H1 (cell line): ENCODE data around the gene TRAPPC3.

Experiments
- EP300 ChIP-seq, 2 experiments: IDR thresholded peaks; 1 replicate in 1 of 2; 2 replicates in 1 of 2; pipeline ENCODE4 v1.6.1; 2011 to 2012; ENCODE audit warnings: low read depth in 2 of 2, low read length in 2 of 2, mild to moderate bottlenecking in 2 of 2, borderline replicate concordance in 1 of 2, inconsistent platforms in 1 of 2, moderate library complexity in 1 of 2
- GABPA ChIP-seq: IDR thresholded peaks from 2 replicates; pipeline ENCODE4 v1.6.1; 2011; ENCODE audit warnings: mild to moderate bottlenecking, low read length, moderate library complexity, borderline replicate concordance; ENCODE audit not compliant: insufficient read depth
- HDAC6 ChIP-seq: IDR thresholded peaks from one replicate; pipeline ENCODE4 v1.7.1; 2012; ENCODE audit warnings: low read depth, mild to moderate bottlenecking, inconsistent platforms, low read length, moderate library complexity
- JUN ChIP-seq: IDR thresholded peaks from 2 replicates; pipeline ENCODE4 v1.6.1; 2011; ENCODE audit warnings: low read depth, mild to moderate bottlenecking, improper control_type of control experiment, low read length
- MAFK ChIP-seq: IDR thresholded peaks from 2 replicates; pipeline ENCODE4 v1.6.1; 2012; ENCODE audit warnings: low read depth, mild to moderate bottlenecking, improper control_type of control experiment, low read length
- NRF1 ChIP-seq: IDR thresholded peaks from 2 replicates; pipeline ENCODE4 v1.6.1; 2011; ENCODE audit warnings: mild to moderate bottlenecking, low read depth, low read length, improper control_type of control experiment
- POLR2A ChIP-seq, 2 experiments: IDR thresholded peaks; 1 replicate in 1 of 2; 2 replicates in 1 of 2; pipeline ENCODE4 v1.6.1; 2011; ENCODE audit warnings: low read depth in 2 of 2, low read length in 2 of 2, mild to moderate bottlenecking in 2 of 2; ENCODE audit errors: control extremely low read depth in 1 of 2
- ZNF274 ChIP-seq: IDR thresholded peaks from 2 replicates; pipeline ENCODE4 v1.7.0; 2012; ENCODE audit warnings: low read length, borderline replicate concordance; ENCODE audit errors: extremely low read depth
- TF ChIP-seq, protein P1 (sequence below), 3 experiments: IDR thresholded peaks; 1 replicate in 2 of 3; 2 replicates in 1 of 3; pipeline versions ENCODE4 v1.5.1 to v1.6.1; 2011; ENCODE audit warnings: low read length in 3 of 3, mild to moderate bottlenecking in 3 of 3, inconsistent platforms in 2 of 3, low read depth in 1 of 3, moderate library complexity in 1 of 3; ENCODE audit not compliant: insufficient read depth in 1 of 3; ENCODE audit errors: control extremely low read depth in 1 of 3
- TF ChIP-seq, protein P2 (sequence below): IDR thresholded peaks from 2 replicates; pipeline ENCODE4 v1.6.1; 2012; ENCODE audit warnings: inconsistent platforms

DNA sequence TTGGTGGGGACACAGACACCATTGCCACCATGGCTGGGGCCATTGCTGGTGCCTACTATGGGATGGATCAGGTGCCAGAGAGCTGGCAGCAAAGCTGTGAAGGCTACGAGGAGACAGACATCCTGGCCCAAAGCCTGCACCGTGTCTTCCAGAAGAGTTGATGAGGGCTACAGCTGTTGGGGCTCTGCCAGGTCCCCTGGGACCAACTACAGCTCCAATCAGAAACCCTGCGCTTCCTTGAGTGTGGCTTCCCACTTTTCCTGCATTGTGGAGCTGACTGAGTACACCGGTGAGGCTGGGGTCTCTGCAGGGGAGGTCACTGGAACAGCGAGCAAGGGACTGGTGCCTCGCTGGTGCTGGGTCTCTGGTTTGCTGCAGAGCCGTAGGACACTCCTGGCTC, 56.1 kb downstream of the TRAPPC3 start:
- TF ChIP-seq, protein P1, sequence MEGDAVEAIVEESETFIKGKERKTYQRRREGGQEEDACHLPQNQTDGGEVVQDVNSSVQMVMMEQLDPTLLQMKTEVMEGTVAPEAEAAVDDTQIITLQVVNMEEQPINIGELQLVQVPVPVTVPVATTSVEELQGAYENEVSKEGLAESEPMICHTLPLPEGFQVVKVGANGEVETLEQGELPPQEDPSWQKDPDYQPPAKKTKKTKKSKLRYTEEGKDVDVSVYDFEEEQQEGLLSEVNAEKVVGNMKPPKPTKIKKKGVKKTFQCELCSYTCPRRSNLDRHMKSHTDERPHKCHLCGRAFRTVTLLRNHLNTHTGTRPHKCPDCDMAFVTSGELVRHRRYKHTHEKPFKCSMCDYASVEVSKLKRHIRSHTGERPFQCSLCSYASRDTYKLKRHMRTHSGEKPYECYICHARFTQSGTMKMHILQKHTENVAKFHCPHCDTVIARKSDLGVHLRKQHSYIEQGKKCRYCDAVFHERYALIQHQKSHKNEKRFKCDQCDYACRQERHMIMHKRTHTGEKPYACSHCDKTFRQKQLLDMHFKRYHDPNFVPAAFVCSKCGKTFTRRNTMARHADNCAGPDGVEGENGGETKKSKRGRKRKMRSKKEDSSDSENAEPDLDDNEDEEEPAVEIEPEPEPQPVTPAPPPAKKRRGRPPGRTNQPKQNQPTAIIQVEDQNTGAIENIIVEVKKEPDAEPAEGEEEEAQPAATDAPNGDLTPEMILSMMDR (IDR thresholded peaks at IDR 0.05; ENCODE audit: control extremely low read depth in 1 of 3, insufficient read depth in 1 of 3, low read depth in 1 of 3, low read length in 3 of 3) = no peak
- TF ChIP-seq JUN (no peak), NRF1 (no peak), ZNF274 (no peak), EP300 (IDR thresholded peaks at IDR 0.05; ENCODE audit: borderline replicate concordance in 1 of 2, low read depth in 2 of 2, low read length in 2 of 2) (no peak), HDAC6 (no peak), GABPA (no peak), POLR2A (IDR thresholded peaks at IDR 0.05; ENCODE audit: control extremely low read depth in 1 of 2, low read depth in 2 of 2, low read length in 2 of 2) (no peak), MAFK (no peak)
- TF ChIP-seq, protein P2, sequence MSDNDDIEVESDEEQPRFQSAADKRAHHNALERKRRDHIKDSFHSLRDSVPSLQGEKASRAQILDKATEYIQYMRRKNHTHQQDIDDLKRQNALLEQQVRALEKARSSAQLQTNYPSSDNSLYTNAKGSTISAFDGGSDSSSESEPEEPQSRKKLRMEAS = no peak
